ENCODE data around the gene DYNLT2. TPM values are rescaled to one million over a fixed set of nuclear protein-coding genes. Genes with fewer than 3 reads are reported as not detected.

DYNLT2 gene
- total and polyA plus RNA-seq, 2 of the 13 experiments (the other 11 are each of a cell fraction or from before 2014, with no cell fraction given), result 2.1 to 4.3 TPM

DNA sequence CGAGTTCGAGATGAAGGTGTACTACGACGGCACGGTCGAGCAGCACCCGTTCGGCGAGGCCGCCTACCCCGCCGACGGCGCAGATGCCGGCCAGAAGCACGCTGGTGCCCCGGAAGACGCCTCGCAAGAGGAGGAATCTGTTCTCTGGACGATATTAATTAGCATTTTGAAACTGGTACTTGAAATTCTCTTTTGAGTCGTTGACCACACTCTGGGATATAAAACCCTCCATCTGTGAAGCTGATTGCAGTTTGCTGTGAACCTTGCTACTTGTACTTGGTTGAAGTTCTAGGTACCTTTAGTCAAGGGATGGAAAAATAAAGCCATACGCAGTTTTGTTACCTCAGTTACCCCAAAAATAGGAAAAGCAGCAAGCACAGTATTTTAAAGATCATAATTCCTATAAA, 48.5 kb downstream of the DYNLT2 start (continued):
- TF ChIP-seq ZNF441 (CRISPR knock-in tag; IDR thresholded peaks at IDR 0.05; ENCODE audit: borderline replicate concordance) (0 out of 2 replicates have a peak, but pooled peaks have one; percentile 23), EEA1 (CRISPR knock-in tag; IDR thresholded peaks at IDR 0.05; ENCODE audit: borderline replicate concordance) (0 out of 2 replicates have a peak, but pooled peaks have one; percentile 27), ZBTB21 (CRISPR knock-in tag; IDR thresholded peaks at IDR 0.05) (no peak), ZNF383 (CRISPR knock-in tag; IDR thresholded peaks at IDR 0.05; ENCODE audit: borderline replicate concordance) (no peak), ZEB1 (IDR thresholded peaks at IDR 0.05; ENCODE audit: insufficient replicate concordance, low read depth) (peak; percentile 10), POLR2AphosphoS5 (IDR thresholded peaks at IDR 0.05; ENCODE audit: low read depth, low read length) (peak; percentile 54), SMAD3 (CRISPR knock-in tag; IDR thresholded peaks at IDR 0.05) (0 out of 2 replicates have a peak, but pooled peaks have one; percentile 4), SNAPC2 (CRISPR knock-in tag; IDR thresholded peaks at IDR 0.05) (0 out of 2 replicates have a peak, but pooled peaks have one; percentile 42), MTF2 (CRISPR knock-in tag; IDR thresholded peaks at IDR 0.05; ENCODE audit: borderline replicate concordance) (0 out of 2 replicates have a peak, but pooled peaks have one; percentile 8), MAFK (conservative IDR thresholded peaks at IDR 0.05 in 1 of 2, IDR thresholded peaks at IDR 0.05 in 1 of 2; ENCODE audit: low read length in 2 of 2) (no peak), ZNF232 (CRISPR knock-in tag; IDR thresholded peaks at IDR 0.05; ENCODE audit: borderline replicate concordance) (peak; percentile 66; the same call in 1 of the 2 replicates), TARDBP (CRISPR knock-in tag; IDR thresholded peaks at IDR 0.05) (peak; percentile 54), IRF2 (CRISPR knock-in tag; IDR thresholded peaks at IDR 0.05) (peak; percentile 35; the same call in 1 of the 2 replicates), MBNL3 (CRISPR knock-in tag; conservative IDR thresholded peaks at IDR 0.05) (0 out of 2 replicates have a peak, but pooled peaks have one; percentile 13), ZNF782 (CRISPR knock-in tag; IDR thresholded peaks at IDR 0.05; ENCODE audit: borderline replicate concordance) (no peak), DNMT3B (CRISPR knock-in tag; conservative IDR thresholded peaks at IDR 0.05) (0 out of 2 replicates have a peak, but pooled peaks have one; percentile 3), ZNF878 (CRISPR knock-in tag; IDR thresholded peaks at IDR 0.05) (0 out of 2 replicates have a peak, but pooled peaks have one; percentile 67)
- TF ChIP-seq, protein P1, sequence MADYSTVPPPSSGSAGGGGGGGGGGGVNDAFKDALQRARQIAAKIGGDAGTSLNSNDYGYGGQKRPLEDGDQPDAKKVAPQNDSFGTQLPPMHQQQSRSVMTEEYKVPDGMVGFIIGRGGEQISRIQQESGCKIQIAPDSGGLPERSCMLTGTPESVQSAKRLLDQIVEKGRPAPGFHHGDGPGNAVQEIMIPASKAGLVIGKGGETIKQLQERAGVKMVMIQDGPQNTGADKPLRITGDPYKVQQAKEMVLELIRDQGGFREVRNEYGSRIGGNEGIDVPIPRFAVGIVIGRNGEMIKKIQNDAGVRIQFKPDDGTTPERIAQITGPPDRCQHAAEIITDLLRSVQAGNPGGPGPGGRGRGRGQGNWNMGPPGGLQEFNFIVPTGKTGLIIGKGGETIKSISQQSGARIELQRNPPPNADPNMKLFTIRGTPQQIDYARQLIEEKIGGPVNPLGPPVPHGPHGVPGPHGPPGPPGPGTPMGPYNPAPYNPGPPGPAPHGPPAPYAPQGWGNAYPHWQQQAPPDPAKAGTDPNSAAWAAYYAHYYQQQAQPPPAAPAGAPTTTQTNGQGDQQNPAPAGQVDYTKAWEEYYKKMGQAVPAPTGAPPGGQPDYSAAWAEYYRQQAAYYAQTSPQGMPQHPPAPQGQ (CRISPR knock-in tag; IDR thresholded peaks at IDR 0.05; ENCODE audit: borderline replicate concordance), result 0 out of 2 replicates have a peak, but pooled peaks have one; percentile 45
- TF ChIP-seq, protein P2, sequence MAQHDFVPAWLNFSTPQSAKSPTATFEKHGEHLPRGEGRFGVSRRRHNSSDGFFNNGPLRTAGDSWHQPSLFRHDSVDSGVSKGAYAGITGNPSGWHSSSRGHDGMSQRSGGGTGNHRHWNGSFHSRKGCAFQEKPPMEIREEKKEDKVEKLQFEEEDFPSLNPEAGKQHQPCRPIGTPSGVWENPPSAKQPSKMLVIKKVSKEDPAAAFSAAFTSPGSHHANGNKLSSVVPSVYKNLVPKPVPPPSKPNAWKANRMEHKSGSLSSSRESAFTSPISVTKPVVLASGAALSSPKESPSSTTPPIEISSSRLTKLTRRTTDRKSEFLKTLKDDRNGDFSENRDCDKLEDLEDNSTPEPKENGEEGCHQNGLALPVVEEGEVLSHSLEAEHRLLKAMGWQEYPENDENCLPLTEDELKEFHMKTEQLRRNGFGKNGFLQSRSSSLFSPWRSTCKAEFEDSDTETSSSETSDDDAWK (CRISPR knock-in tag; IDR thresholded peaks at IDR 0.05), result no peak

Measured in HepG2 (cell line).